HG02870 (cell line): ENCODE data around the gene SLC24A3.
A peak's percentile ranks its signal among the peaks of the same experiment; 100 is the strongest.
"Not testable (repeated sequence)": the region's sequence is repeated elsewhere in the genome, so short reads cannot be mapped to it uniquely, and the experiment has no call there.

Experiments used
- ATAC-seq: cut with Tn5 transposase; IDR thresholded peaks from one replicate; pipeline ENCODE4 v1.9.1; 2021; ENCODE audit warnings: mild to moderate bottlenecking, moderate library complexity; ENCODE audit not compliant: unreplicated experiment

SLC24A3 gene

GRCh38 chr20:19659448-19659847, 447.0 kb downstream of the SLC24A3 start:
- ATAC-seq = no peak

GRCh38 chr20:19660808-19661378, 448.5 kb downstream of the SLC24A3 start:
- no peak for ATAC-seq

- ATAC-seq = peak; percentile 35
Measured at GRCh38 chr20:19661717-19662636, 449.5 kb downstream of the SLC24A3 start.

GRCh38 chr20:19662637-19662995, 450.2 kb downstream of the SLC24A3 start:
- no peak for ATAC-seq

GRCh38 chr20:19668418-19668817, 456.0 kb downstream of the SLC24A3 start:
- ATAC-seq = no peak

- ATAC-seq = no peak
Measured at GRCh38 chr20:19670829-19671228, 458.4 kb downstream of the SLC24A3 start.

GRCh38 chr20:19671374-19671773, 458.9 kb downstream of the SLC24A3 start:
- ATAC-seq = no peak

GRCh38 chr20:19672498-19672897, 460.1 kb downstream of the SLC24A3 start:
- no peak for ATAC-seq

GRCh38 chr20:19673575-19673974, 461.1 kb downstream of the SLC24A3 start:
- ATAC-seq = no peak

GRCh38 chr20:19676202-19676601, 463.8 kb downstream of the SLC24A3 start:
- no peak for ATAC-seq

- ATAC-seq = no peak
Measured at GRCh38 chr20:19677336-19677735, 464.9 kb downstream of the SLC24A3 start.

- ATAC-seq = not testable (repeated sequence)
Measured at GRCh38 chr20:19678591-19678990, 466.1 kb downstream of the SLC24A3 start.

- no peak for ATAC-seq
Measured at GRCh38 chr20:19679900-19680495, 467.6 kb downstream of the SLC24A3 start.

GRCh38 chr20:19682249-19682648, 469.8 kb downstream of the SLC24A3 start:
- ATAC-seq = no peak

- no peak for ATAC-seq
Measured at GRCh38 chr20:19683188-19683587, 470.7 kb downstream of the SLC24A3 start.

GRCh38 chr20:19683822-19684221, 471.4 kb downstream of the SLC24A3 start:
- no peak for ATAC-seq

GRCh38 chr20:19688031-19688806, 475.8 kb downstream of the SLC24A3 start:
- no peak for ATAC-seq

GRCh38 chr20:19690462-19690861, 478.0 kb downstream of the SLC24A3 start:
- ATAC-seq = no peak

- no peak for ATAC-seq
Measured at GRCh38 chr20:19691125-19691524, 478.7 kb downstream of the SLC24A3 start.

GRCh38 chr20:19692100-19692499, 479.7 kb downstream of the SLC24A3 start:
- no peak for ATAC-seq

GRCh38 chr20:19692685-19693119, 480.3 kb downstream of the SLC24A3 start:
- no peak for ATAC-seq
